WTC11 (cell line): ENCODE data around the gene SMIM29. TPM values are rescaled to one million over a fixed set of nuclear protein-coding genes. Genes with fewer than 3 reads are reported as not detected.

ENCODE experiments used
- CTCF ChIP-seq: fragments of 200-600 bp; IDR thresholded peaks from 2 replicates; pipeline ENCODE4 v1.8.0; 2022; ENCODE audit warnings: antibody characterized with exemption
- E2F1 ChIP-seq: sonication (generic); formaldehyde crosslinking; IDR thresholded peaks from 2 replicates; pipeline ENCODE4 v1.8.0; 2022; ENCODE audit warnings: mild to moderate bottlenecking, missing genetic modification reagents
- ESRRA ChIP-seq: sonication (generic); formaldehyde crosslinking; IDR thresholded peaks from 2 replicates; pipeline ENCODE4 v1.8.1; 2022; ENCODE audit warnings: mild to moderate bottlenecking, missing genetic modification reagents, borderline replicate concordance
- ETV6 ChIP-seq: sonication (generic); formaldehyde crosslinking; IDR thresholded peaks from 2 replicates; pipeline ENCODE4 v1.8.1; 2022; ENCODE audit warnings: mild to moderate bottlenecking, missing genetic modification reagents
- FOXK1 ChIP-seq: sonication (generic); formaldehyde crosslinking; IDR thresholded peaks from 2 replicates; pipeline ENCODE4 v1.8.0; 2022; ENCODE audit warnings: mild to moderate bottlenecking, moderate library complexity, missing genetic modification reagents
- GABPB1 ChIP-seq: sonication (generic); formaldehyde crosslinking; IDR thresholded peaks from 2 replicates; pipeline ENCODE4 v1.8.1; 2023; ENCODE audit warnings: mild to moderate bottlenecking, missing genetic modification reagents
- HMGA2 ChIP-seq: fragments of 250-450 bp; sonication (Bioruptor Pico); IDR thresholded peaks from 2 replicates; pipeline ENCODE4 v1.4.0; 2021; ENCODE audit warnings: mild to moderate bottlenecking, moderate library complexity
- JUN ChIP-seq: sonication (generic); formaldehyde crosslinking; IDR thresholded peaks from 2 replicates; pipeline ENCODE4 v1.8.0; 2023; ENCODE audit warnings: mild to moderate bottlenecking, missing genetic modification reagents
- MAX ChIP-seq: sonication (generic); formaldehyde crosslinking; IDR thresholded peaks from 2 replicates; pipeline ENCODE4 v1.8.0; 2022; ENCODE audit warnings: mild to moderate bottlenecking, missing genetic modification reagents
- MLX ChIP-seq: sonication (generic); formaldehyde crosslinking; IDR thresholded peaks from 2 replicates; pipeline ENCODE4 v1.8.1; 2023; ENCODE audit warnings: mild to moderate bottlenecking, missing genetic modification reagents, moderate library complexity
- MYBL2 ChIP-seq: sonication (generic); formaldehyde crosslinking; IDR thresholded peaks from 2 replicates; pipeline ENCODE4 v1.8.1; 2023; ENCODE audit warnings: mild to moderate bottlenecking, moderate library complexity, missing genetic modification reagents
- NFYB ChIP-seq: sonication (generic); formaldehyde crosslinking; conservative IDR thresholded peaks from 2 replicates; pipeline ENCODE4 v1.8.0; 2022; ENCODE audit warnings: low read depth, missing genetic modification reagents
- PRRX2 ChIP-seq: fragments of 250-450 bp; sonication (Bioruptor Pico); IDR thresholded peaks from 2 replicates; pipeline ENCODE4 v1.8.0; 2021; ENCODE audit warnings: mild to moderate bottlenecking
- SMAD4 ChIP-seq: sonication (generic); formaldehyde crosslinking; IDR thresholded peaks from 2 replicates; pipeline ENCODE4 v1.8.0; 2022; ENCODE audit warnings: mild to moderate bottlenecking, missing genetic modification reagents
- SOX15 ChIP-seq: fragments of 250-450 bp; sonication (Bioruptor Pico); IDR thresholded peaks from 2 replicates; pipeline ENCODE4 v1.9.0; 2021; ENCODE audit warnings: mild to moderate bottlenecking
- TP53 ChIP-seq: sonication (generic); formaldehyde crosslinking; IDR thresholded peaks from 2 replicates; pipeline ENCODE4 v1.8.1; 2023; ENCODE audit warnings: mild to moderate bottlenecking, missing genetic modification reagents
- USF2 ChIP-seq: sonication (generic); formaldehyde crosslinking; IDR thresholded peaks from 2 replicates; pipeline ENCODE4 v1.8.1; 2023; ENCODE audit warnings: mild to moderate bottlenecking, missing genetic modification reagents, moderate library complexity
- ZBTB21 ChIP-seq: sonication (generic); formaldehyde crosslinking; IDR thresholded peaks from 2 replicates; pipeline ENCODE4 v1.8.1; 2023; ENCODE audit warnings: mild to moderate bottlenecking, missing genetic modification reagents, borderline replicate concordance
- ZBTB43 ChIP-seq: sonication (generic); formaldehyde crosslinking; IDR thresholded peaks from 2 replicates; pipeline ENCODE4 v1.8.1; 2023; ENCODE audit warnings: mild to moderate bottlenecking, missing genetic modification reagents
- ZNF121 ChIP-seq: sonication (generic); formaldehyde crosslinking; IDR thresholded peaks from 2 replicates; pipeline ENCODE4 v1.8.0; 2023; ENCODE audit warnings: missing genetic modification reagents
- ZNF219 ChIP-seq: sonication (generic); formaldehyde crosslinking; IDR thresholded peaks from 2 replicates; pipeline ENCODE4 v1.8.0; 2023; ENCODE audit warnings: missing genetic modification reagents, mild to moderate bottlenecking, borderline replicate concordance
- ZNF423 ChIP-seq: fragments of 250-450 bp; sonication (Bioruptor Pico); IDR thresholded peaks from 2 replicates; pipeline ENCODE4 v2.1.2; 2022; ENCODE audit warnings: mild to moderate bottlenecking, moderate library complexity
- ZNF532 ChIP-seq: fragments of 250-450 bp; sonication (Bioruptor Pico); IDR thresholded peaks from 2 replicates; pipeline ENCODE4 v1.9.0; 2021; ENCODE audit warnings: mild to moderate bottlenecking, borderline replicate concordance
- ZSCAN18 ChIP-seq: fragments of 250-450 bp; sonication (Bioruptor Pico); IDR thresholded peaks from 2 replicates; pipeline ENCODE4 v2.1.2; 2022; ENCODE audit warnings: mild to moderate bottlenecking, moderate library complexity
- total RNA-seq: library from RNA; stranded (reverse); gene quantifications from 3 replicates; pipeline ENCODE4 v1.2.3, GENCODE V29; 2021

Gene SMIM29
- total RNA-seq, 1 experiment from 2014 or later = 11.7 TPM

- TF ChIP-seq CTCF = peak; percentile 65
- peak; percentile 76 for TF ChIP-seq USF2 (CRISPR knock-in tag)
- no peak for TF ChIP-seq SMAD4
- no peak for TF ChIP-seq E2F1
- no peak for TF ChIP-seq PRRX2 (CRISPR knock-in tag)
- TF ChIP-seq ZNF121 (CRISPR knock-in tag) = no peak
- TF ChIP-seq ETV6 (CRISPR knock-in tag) = peak; percentile 73
- 0 out of 2 replicates have a peak, but pooled peaks have one; percentile 38 for TF ChIP-seq ESRRA (CRISPR knock-in tag)
- 0 out of 2 replicates have a peak, but pooled peaks have one; percentile 41 for TF ChIP-seq NFYB (CRISPR knock-in tag)
- TF ChIP-seq SOX15 (CRISPR knock-in tag) = no peak
- no peak for TF ChIP-seq ZNF423 (CRISPR knock-in tag)
- TF ChIP-seq HMGA2 (CRISPR knock-in tag) = no peak
- no peak for TF ChIP-seq TP53
- TF ChIP-seq ZBTB21 (CRISPR knock-in tag) = no peak; the same call in 1 of the 2 replicates
- TF ChIP-seq ZNF219 (CRISPR knock-in tag) = no peak
- TF ChIP-seq MYBL2 (CRISPR knock-in tag) = no peak; the same call in 1 of the 2 replicates
- TF ChIP-seq ZNF532 (CRISPR knock-in tag) = no peak
- TF ChIP-seq MAX (CRISPR knock-in tag) = peak; percentile 81
- peak; percentile 12; the same call in 1 of the 2 replicates for TF ChIP-seq FOXK1
- TF ChIP-seq ZBTB43 (CRISPR knock-in tag) = peak; percentile 63; the same call in 1 of the 2 replicates
- TF ChIP-seq GABPB1 (CRISPR knock-in tag) = peak; percentile 28; the same call in 1 of the 2 replicates
- no peak for TF ChIP-seq ZSCAN18 (CRISPR knock-in tag)
- no peak for TF ChIP-seq JUN (CRISPR knock-in tag)
- no peak for TF ChIP-seq MLX
Measured at GRCh38 chr6:34248727-34249468, at the start of gene SMIM29 (continued).
